OCI-LY1 (cell line): ENCODE results near the gene DOCK4.

Source experiments
- H2AFZ ChIP-seq: fragments of 200-600 bp; sonication (generic), shearing (Covaris generic); 2 replicates; pipeline ENCODE4 v1.6.0; 2014; ENCODE audit warnings: antibody characterized with exemption, mild to moderate bottlenecking, low read length
- H3F3A ChIP-seq: fragments of 200-600 bp; sonication (generic), shearing (Covaris generic); 2 replicates; pipeline ENCODE4 v1.6.0; 2014; ENCODE audit warnings: mild to moderate bottlenecking, antibody characterized with exemption, low read length, moderate library complexity; ENCODE audit not compliant: insufficient read depth
- H3K27ac ChIP-seq: fragments of 200-600 bp; sonication (generic); 2 replicates; pipeline ENCODE4 v1.5.1; 2014; ENCODE audit warnings: low read length, mixed run types, mild to moderate bottlenecking, low read depth; ENCODE audit not compliant: poor library complexity, severe bottlenecking
- H3K27me3 ChIP-seq: fragments of 200-600 bp; sonication (generic); 2 replicates; pipeline ENCODE4 v1.6.0; 2014; ENCODE audit warnings: antibody characterized with exemption, mild to moderate bottlenecking, low read length, moderate library complexity; ENCODE audit not compliant: insufficient read depth
- H3K36me3 ChIP-seq: fragments of 200-600 bp; sonication (generic); 2 replicates; pipeline ENCODE4 v1.6.1; 2014; ENCODE audit warnings: mild to moderate bottlenecking, antibody characterized with exemption, low read length, moderate library complexity, mixed read lengths; ENCODE audit not compliant: insufficient read depth
- H3K4me1 ChIP-seq: fragments of 200-600 bp; sonication (generic); 2 replicates; pipeline ENCODE4 v1.5.1; 2014; ENCODE audit warnings: mild to moderate bottlenecking, low read length, moderate library complexity; ENCODE audit not compliant: insufficient read depth, severe bottlenecking
- H3K4me2 ChIP-seq: fragments of 200-600 bp; sonication (generic), shearing (Covaris generic); 2 replicates; pipeline ENCODE4 v1.6.1; 2014; ENCODE audit warnings: low read length
- H3K4me3 ChIP-seq: fragments of 200-600 bp; sonication (generic); 2 replicates; pipeline ENCODE4 v1.5.1; 2014; ENCODE audit warnings: low read length, low read depth, mild to moderate bottlenecking, mixed read lengths; ENCODE audit not compliant: poor library complexity, severe bottlenecking
- H3K79me2 ChIP-seq: fragments of 200-600 bp; shearing (Covaris generic); 2 replicates; pipeline ENCODE4 v1.6.1; 2016; ENCODE audit warnings: mixed run types, low read length, mixed read lengths; ENCODE audit not compliant: insufficient read depth
- H3K9ac ChIP-seq: fragments of 200-600 bp; sonication (generic), shearing (Covaris generic); 2 replicates; pipeline ENCODE4 v1.6.1; 2014; ENCODE audit warnings: mild to moderate bottlenecking, low read length, mixed read lengths
- H3K9me2 ChIP-seq: fragments of 200-600 bp; sonication (generic), shearing (Covaris generic); 2 replicates; pipeline ENCODE4 v1.6.1; 2014; ENCODE audit warnings: low read depth, mild to moderate bottlenecking, low read length, mixed read lengths
- H3K9me3 ChIP-seq: fragments of 200-600 bp; shearing (Covaris generic); 2 replicates; pipeline ENCODE4 v1.6.1; 2014; ENCODE audit warnings: low read length, mixed read lengths
- H4K20me1 ChIP-seq: fragments of 200-600 bp; sonication (generic), shearing (Covaris generic); 2 replicates; pipeline ENCODE4 v1.6.0; 2016; ENCODE audit warnings: mild to moderate bottlenecking, low read length; ENCODE audit not compliant: insufficient read depth
- EZH2 ChIP-seq: fragments of 200-600 bp; sonication (generic), shearing (Covaris generic); IDR thresholded peaks from 2 replicates; pipeline ENCODE4 v1.8.0; 2017; ENCODE audit warnings: borderline replicate concordance, mixed run types, mild to moderate bottlenecking, antibody characterized with exemption, low read length, moderate library complexity, mixed read lengths
- TF ChIP-seq, protein P1 (sequence below): fragments of 200-600 bp; sonication (generic), shearing (Covaris generic); IDR thresholded peaks from 2 replicates; pipeline ENCODE4 v1.5.1; 2017; ENCODE audit warnings: mild to moderate bottlenecking, antibody characterized with exemption, low read length, moderate library complexity, mixed read lengths

DOCK4 gene

DNA sequence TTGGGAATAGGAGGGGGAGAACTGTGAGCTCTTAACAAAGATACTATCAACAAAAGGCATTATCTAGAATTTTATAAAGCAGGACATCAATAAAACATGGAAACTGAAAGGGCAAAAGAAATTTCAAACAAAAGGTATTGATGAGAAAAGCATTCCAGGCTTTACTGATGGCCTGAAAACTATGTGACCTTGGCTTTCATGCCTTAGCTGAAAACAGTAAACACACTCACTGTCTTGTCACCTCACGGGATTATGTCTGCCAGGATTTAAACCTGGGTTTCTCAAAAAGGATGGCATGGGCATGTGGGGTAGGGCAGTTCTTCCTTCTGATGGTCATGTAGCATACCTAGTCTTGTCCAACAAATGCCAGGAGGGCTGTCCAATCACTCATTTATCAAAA lies 22.9 kb downstream of the DOCK4 start:
- no peak for TF ChIP-seq EZH2
- TF ChIP-seq, protein P1, sequence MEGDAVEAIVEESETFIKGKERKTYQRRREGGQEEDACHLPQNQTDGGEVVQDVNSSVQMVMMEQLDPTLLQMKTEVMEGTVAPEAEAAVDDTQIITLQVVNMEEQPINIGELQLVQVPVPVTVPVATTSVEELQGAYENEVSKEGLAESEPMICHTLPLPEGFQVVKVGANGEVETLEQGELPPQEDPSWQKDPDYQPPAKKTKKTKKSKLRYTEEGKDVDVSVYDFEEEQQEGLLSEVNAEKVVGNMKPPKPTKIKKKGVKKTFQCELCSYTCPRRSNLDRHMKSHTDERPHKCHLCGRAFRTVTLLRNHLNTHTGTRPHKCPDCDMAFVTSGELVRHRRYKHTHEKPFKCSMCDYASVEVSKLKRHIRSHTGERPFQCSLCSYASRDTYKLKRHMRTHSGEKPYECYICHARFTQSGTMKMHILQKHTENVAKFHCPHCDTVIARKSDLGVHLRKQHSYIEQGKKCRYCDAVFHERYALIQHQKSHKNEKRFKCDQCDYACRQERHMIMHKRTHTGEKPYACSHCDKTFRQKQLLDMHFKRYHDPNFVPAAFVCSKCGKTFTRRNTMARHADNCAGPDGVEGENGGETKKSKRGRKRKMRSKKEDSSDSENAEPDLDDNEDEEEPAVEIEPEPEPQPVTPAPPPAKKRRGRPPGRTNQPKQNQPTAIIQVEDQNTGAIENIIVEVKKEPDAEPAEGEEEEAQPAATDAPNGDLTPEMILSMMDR = no peak
- H3K36me3 ChIP-seq = no peaks in the 10 kb centered on the region
- no peaks in the 10 kb centered on the region for H3K4me1 ChIP-seq
- H3K27me3 ChIP-seq = no peaks in the 10 kb centered on the region
- H4K20me1 ChIP-seq = no peaks in the 10 kb centered on the region
- no peaks in the 10 kb centered on the region for H3K9me2 ChIP-seq
- no peak overlapping the region for H3K27ac ChIP-seq
- no peak overlapping the region for H3K4me3 ChIP-seq
- H3F3A ChIP-seq = no peaks in the 10 kb centered on the region
- no peak overlapping the region for H3K4me2 ChIP-seq
- H3K9me3 ChIP-seq = no peaks in the 10 kb centered on the region
- no peak overlapping the region for H2AFZ ChIP-seq
- no peak overlapping the region for H3K9ac ChIP-seq
- no peaks in the 10 kb centered on the region for H3K79me2 ChIP-seq

DNA sequence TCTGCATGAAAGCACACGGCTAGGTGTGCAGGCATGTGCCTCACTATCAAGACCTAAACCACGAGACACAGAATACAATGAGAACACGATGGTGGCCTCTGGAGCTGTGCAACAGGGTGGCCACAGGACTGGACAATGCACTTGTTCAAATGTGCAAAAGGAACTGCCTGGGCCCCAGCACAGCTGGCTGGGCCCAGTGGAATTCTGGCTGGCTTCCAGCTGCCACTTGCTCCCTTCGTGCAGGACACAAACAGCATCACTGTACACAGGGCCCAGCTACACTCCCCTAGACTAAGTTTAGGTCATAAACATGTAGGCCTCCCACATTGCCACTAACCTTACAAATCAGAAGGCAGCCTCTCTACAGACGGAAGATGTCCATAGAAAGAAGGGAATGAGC lies 23.4 kb downstream of the DOCK4 start:
- Histone ChIP-seq H3K36me3 (no peaks in the 10 kb centered on the region), H3K9ac (no peak overlapping the region), H3K9me2 (no peaks in the 10 kb centered on the region), H3F3A (no peaks in the 10 kb centered on the region), H3K4me3 (no peak overlapping the region), H2AFZ (no peak overlapping the region), H3K9me3 (no peaks in the 10 kb centered on the region), H3K79me2 (no peaks in the 10 kb centered on the region), H3K4me2 (no peak overlapping the region), H3K4me1 (no peaks in the 10 kb centered on the region), H3K27me3 (no peaks in the 10 kb centered on the region), H4K20me1 (no peaks in the 10 kb centered on the region), H3K27ac (no peak overlapping the region)
- TF ChIP-seq, protein P1 = no peak
- no peak for TF ChIP-seq EZH2

DNA sequence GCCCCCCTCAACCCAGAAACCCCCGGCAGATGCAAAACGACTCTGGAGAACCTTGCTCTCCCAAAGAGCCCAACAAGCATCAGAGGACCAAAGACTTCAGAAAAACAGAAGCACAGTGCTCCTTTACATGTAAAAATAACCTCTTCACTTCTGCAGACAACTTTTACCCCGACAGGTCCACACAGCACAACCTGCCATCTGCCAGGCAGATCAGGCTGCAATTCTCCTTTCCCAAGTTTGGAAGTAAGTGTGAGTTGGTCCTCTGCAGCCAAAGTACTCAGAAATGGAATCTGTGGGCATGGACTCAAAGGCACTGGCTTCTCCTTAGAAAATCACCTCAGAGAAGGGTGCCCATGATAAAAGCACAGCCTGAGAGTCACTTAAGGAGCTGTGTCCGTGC lies 26.0 kb downstream of the DOCK4 start:
- Histone ChIP-seq H3K27me3 (no peaks in the 10 kb centered on the region), H3F3A (no peaks in the 10 kb centered on the region), H3K9ac (no peak overlapping the region), H3K27ac (no peak overlapping the region), H3K9me3 (no peaks in the 10 kb centered on the region), H3K9me2 (no peaks in the 10 kb centered on the region), H3K4me1 (no peaks in the 10 kb centered on the region), H3K36me3 (no peaks in the 10 kb centered on the region), H3K4me3 (no peak overlapping the region), H2AFZ (no peak overlapping the region), H3K79me2 (no peaks in the 10 kb centered on the region), H3K4me2 (no peak overlapping the region), H4K20me1 (no peaks in the 10 kb centered on the region)
- TF ChIP-seq, protein P1 = no peak
- no peak for TF ChIP-seq EZH2
